AG09319 (cell line): ENCODE results near the gene GALNT9.

ENCODE experiments used
- DNase-seq: peaks from one replicate; pipeline ENCODE4 v3.0.0-alpha.2; 2010; ENCODE audit warnings: low read depth; ENCODE audit errors: extremely low read depth
- CTCF ChIP-seq: IDR thresholded peaks from 2 replicates; pipeline ENCODE4 v1.5.1; 2011; ENCODE audit warnings: low read depth, mild to moderate bottlenecking, inconsistent platforms, low read length, moderate library complexity

Gene GALNT9

GRCh38 chr12:132170094-132170636, 159.2 kb downstream of the GALNT9 start:
- no peak for TF ChIP-seq CTCF
- no peak for DNase-seq

- TF ChIP-seq CTCF, result no peak
- DNase-seq, result no peak
Measured at GRCh38 chr12:132169376-132169775, 160.0 kb downstream of the GALNT9 start.

- TF ChIP-seq CTCF, result no peak
- DNase-seq, result no peak
Measured at GRCh38 chr12:132168311-132169031, 160.9 kb downstream of the GALNT9 start.

- DNase-seq, result no peak
- no peak for TF ChIP-seq CTCF
Measured at GRCh38 chr12:132167611-132168310, 161.6 kb downstream of the GALNT9 start.

- no peak for TF ChIP-seq CTCF
- DNase-seq, result no peak
Measured at GRCh38 chr12:132166801-132167591, 162.4 kb downstream of the GALNT9 start.

GRCh38 chr12:132166093-132166492, 163.3 kb downstream of the GALNT9 start:
- no peak for DNase-seq
- TF ChIP-seq CTCF, result no peak

GRCh38 chr12:132165584-132165983, 163.8 kb downstream of the GALNT9 start:
- DNase-seq, result no peak
- no peak for TF ChIP-seq CTCF
